Activated CD4-positive, alpha-beta T cell treated with anti-CD3 and anti-CD28 coated beads, Interleukin-2, amount 10 ng/mL, durations not matched to agents 7 days and 5 days (primary cell): Measurements from ENCODE around the gene MACF1. TPM values are rescaled to one million over a fixed set of nuclear protein-coding genes. Genes with fewer than 3 reads are reported as not detected.
"Not testable (repeated sequence)": the region's sequence is repeated elsewhere in the genome, so short reads cannot be mapped to it uniquely, and the experiment has no call there.

Experiments used
- CTCF ChIA-PET: fragments of 350-600 bp; sonication (Branson Sonifier 250); formaldehyde crosslinking; loops from one replicate; lab custom pipeline; 2021; ENCODE audit warnings: antibody characterized with exemption; lab: Charles Lee
- POLR2A ChIA-PET: fragments of 350-600 bp; sonication (Branson Sonifier 250); formaldehyde crosslinking; loops from one replicate; lab custom pipeline; 2021; ENCODE audit warnings: antibody characterized with exemption; lab: Charles Lee
- DNase-seq: peaks from one replicate; pipeline ENCODE4 v3.0.0-alpha.2; 2020
- H3K27ac Mint-ChIP-seq: one replicate; pipeline ENCODE4 v1.8.0; 2021; ENCODE audit warnings: mild to moderate bottlenecking, moderate library complexity, mixed read lengths
- H3K27me3 Mint-ChIP-seq: one replicate; pipeline ENCODE4 v1.8.0; 2021; ENCODE audit warnings: mixed read lengths
- H3K36me3 Mint-ChIP-seq: one replicate; pipeline ENCODE4 v1.8.0; 2021; ENCODE audit warnings: low read depth, mixed read lengths
- H3K4me1 Mint-ChIP-seq: one replicate; pipeline ENCODE4 v1.8.0; 2021; ENCODE audit warnings: mixed read lengths
- H3K4me3 Mint-ChIP-seq: one replicate; pipeline ENCODE4 v1.8.0; 2021; ENCODE audit warnings: mild to moderate bottlenecking, moderate library complexity, mixed read lengths
- H3K9me3 Mint-ChIP-seq: one replicate; pipeline ENCODE4 v1.8.0; 2021; ENCODE audit warnings: mixed read lengths
- total RNA-seq, 2 experiments: library from RNA; stranded (reverse); gene quantifications; one replicate each; pipeline ENCODE4 v1.2.3, GENCODE V29; 2021

Gene MACF1
- 100 to 1,000 TPM; 375 to 395 TPM for total RNA-seq

- Mint-ChIP-seq H3K27me3 (no peaks in the 10 kb centered on the region), H3K9me3 (peaks cover 4% of the 10 kb centered on the region), H3K36me3 (peaks cover 17% of the 10 kb centered on the region), H3K4me1 (peaks cover 59% of the 10 kb centered on the region), H3K4me3 (peak within 1 kb of the TSS; percentile 87), H3K27ac (peak within 1 kb of the TSS; percentile 93)
- DNase-seq, result peak; percentile 46
- ChIA-PET CTCF (interaction anchor here (0.8 to 9.1 kb wide), 10 partner anchors 10 to 206 kb away, joined by 3 to 104 read pairs (median 4); no protein-coding TSS in a partner anchor), POLR2A (interaction anchor here (0.7 to 2.1 kb wide), 5 partner anchors 10 to 54 kb away, joined by 3 to 18 read pairs (median 4); no protein-coding TSS in a partner anchor)
Observed at GRCh38 chr1:39204441-39205081, at the start of gene MACF1. Gene MACF1 (plus strand): TSS chr1:39204695. CDS start chr1:39205023, 328 bp downstream.

GRCh38 chr1:39157304-39157703 is 47.2 kb upstream of the MACF1 start:
- no peak overlapping the region for H3K4me3 Mint-ChIP-seq
- H3K27me3 Mint-ChIP-seq, result peaks cover 3% of the 10 kb centered on the region

GRCh38 chr1:39158327-39159086 is 46.0 kb upstream of the MACF1 start:
- ChIA-PET CTCF (interaction anchor here (0.6 to 2.9 kb wide), 2 partner anchors 9 to 64 kb away, joined by 4 to 8 read pairs; no protein-coding TSS in a partner anchor), POLR2A (no interaction called here)
- Mint-ChIP-seq H3K27ac (no peak overlapping the region), H3K9me3 (no peaks in the 10 kb centered on the region), H3K4me1 (peaks cover 2% of the 10 kb centered on the region), H3K27me3 (peaks cover 4% of the 10 kb centered on the region), H3K4me3 (no peak overlapping the region), H3K36me3 (no peaks in the 10 kb centered on the region)
- DNase-seq, result no peak

More at GRCh38 chr1:39157304-39157703, 47.2 kb upstream of the MACF1 start:
- no peak for DNase-seq
- ChIA-PET POLR2A (no interaction called here), CTCF (interaction anchor here (0.6 to 2.9 kb wide), 4 partner anchors 10 to 204 kb away, joined by 3 to 8 read pairs (median 4); no protein-coding TSS in a partner anchor)
- Mint-ChIP-seq H3K4me1 (peaks cover 2% of the 10 kb centered on the region), H3K9me3 (no peaks in the 10 kb centered on the region), H3K36me3 (no peaks in the 10 kb centered on the region), H3K27ac (no peak overlapping the region)

- ChIA-PET POLR2A (no interaction called here), CTCF (interaction anchor here (2.9 kb wide), 1 partner anchor 8 kb away, joined by 8 read pairs; no protein-coding TSS in a partner anchor)
- Mint-ChIP-seq H3K27ac (no peak overlapping the region), H3K36me3 (no peaks in the 10 kb centered on the region), H3K4me1 (peaks cover 2% of the 10 kb centered on the region), H3K4me3 (no peak overlapping the region), H3K27me3 (peaks cover 4% of the 10 kb centered on the region), H3K9me3 (no peaks in the 10 kb centered on the region)
- DNase-seq, result no peak
Observed at GRCh38 chr1:39159224-39160036, 45.1 kb upstream of the MACF1 start.

GRCh38 chr1:39160703-39161102 is 43.8 kb upstream of the MACF1 start:
- CTCF ChIA-PET, result interaction anchor here (0.6 kb wide), 1 partner anchor 14 kb away, joined by 3 read pairs; no protein-coding TSS in a partner anchor
- Mint-ChIP-seq H3K9me3 (no peaks in the 10 kb centered on the region), H3K4me1 (no peaks in the 10 kb centered on the region), H3K27me3 (peaks cover 4% of the 10 kb centered on the region), H3K4me3 (no peak overlapping the region), H3K27ac (no peak overlapping the region), H3K36me3 (no peaks in the 10 kb centered on the region)
- DNase-seq, result no peak
- POLR2A ChIA-PET, result no interaction called here

- DNase-seq, POLR2A ChIA-PET, H3K36me3 Mint-ChIP-seq, H3K27ac Mint-ChIP-seq, H3K4me3 Mint-ChIP-seq, H3K4me1 Mint-ChIP-seq, H3K9me3 Mint-ChIP-seq, H3K27me3 Mint-ChIP-seq, CTCF ChIA-PET: not testable (repeated sequence)
Observed at GRCh38 chr1:39161811-39162210, 42.7 kb upstream of the MACF1 start.

DNA sequence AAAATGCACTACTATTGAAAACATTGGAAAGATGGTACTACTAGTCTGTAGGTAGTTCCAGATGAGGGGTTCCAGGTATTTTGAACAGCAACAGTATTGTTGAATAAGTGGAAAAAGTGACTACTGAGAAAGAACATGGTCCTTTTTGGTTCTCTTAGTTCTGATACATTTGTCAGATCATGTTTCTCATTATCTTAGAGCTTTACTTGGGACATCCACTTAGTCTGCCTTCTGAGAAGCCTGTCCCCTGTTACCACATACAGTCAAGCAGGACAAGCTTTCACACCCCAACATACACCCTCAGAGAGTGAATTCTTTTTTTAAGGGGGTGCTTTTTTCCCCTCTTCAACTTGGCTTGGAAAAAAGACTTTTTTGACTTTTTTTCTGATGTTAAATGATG is 41.0 kb upstream of the MACF1 start:
- POLR2A ChIA-PET, result no interaction called here
- H3K9me3 Mint-ChIP-seq, result no peaks in the 10 kb centered on the region
- H3K27ac Mint-ChIP-seq, result no peak overlapping the region
- no peak for DNase-seq
- CTCF ChIA-PET, result no interaction called here
- H3K27me3 Mint-ChIP-seq, result peaks cover 4% of the 10 kb centered on the region
- no peaks in the 10 kb centered on the region for H3K4me1 Mint-ChIP-seq
- no peak overlapping the region for H3K4me3 Mint-ChIP-seq
- no peaks in the 10 kb centered on the region for H3K36me3 Mint-ChIP-seq

GRCh38 chr1:39164256-39164655 is 40.2 kb upstream of the MACF1 start:
- peaks cover 4% of the 10 kb centered on the region for H3K27me3 Mint-ChIP-seq
- H3K4me1 Mint-ChIP-seq, result no peaks in the 10 kb centered on the region
- CTCF ChIA-PET, result interaction anchor here (1.2 to 1.5 kb wide), 2 partner anchors 12 to 28 kb away, joined by 4 to 5 read pairs; no protein-coding TSS in a partner anchor
- POLR2A ChIA-PET, result no interaction called here
- H3K27ac Mint-ChIP-seq, result no peak overlapping the region
- no peaks in the 10 kb centered on the region for H3K36me3 Mint-ChIP-seq
- no peak overlapping the region for H3K4me3 Mint-ChIP-seq
- no peak for DNase-seq
- no peaks in the 10 kb centered on the region for H3K9me3 Mint-ChIP-seq

GRCh38 chr1:39165049-39165448 is 39.4 kb upstream of the MACF1 start:
- DNase-seq, result no peak
- no peaks in the 10 kb centered on the region for H3K36me3 Mint-ChIP-seq
- CTCF ChIA-PET, result interaction anchor here (0.6 to 1.5 kb wide), 3 partner anchors 12 to 28 kb away, joined by 4 to 5 read pairs (median 4); no protein-coding TSS in a partner anchor
- H3K27me3 Mint-ChIP-seq, result peaks cover 2% of the 10 kb centered on the region
- no peak overlapping the region for H3K4me3 Mint-ChIP-seq
- H3K27ac Mint-ChIP-seq, result no peak overlapping the region
- H3K4me1 Mint-ChIP-seq, result no peaks in the 10 kb centered on the region
- H3K9me3 Mint-ChIP-seq, result no peaks in the 10 kb centered on the region
- POLR2A ChIA-PET, result no interaction called here

GRCh38 chr1:39165488-39165887 is 39.0 kb upstream of the MACF1 start:
- POLR2A ChIA-PET, result no interaction called here
- H3K4me3 Mint-ChIP-seq, result no peak overlapping the region
- no peak overlapping the region for H3K27ac Mint-ChIP-seq
- no peaks in the 10 kb centered on the region for H3K9me3 Mint-ChIP-seq
- no peaks in the 10 kb centered on the region for H3K4me1 Mint-ChIP-seq
- CTCF ChIA-PET, result interaction anchor here (1.5 kb wide), 1 partner anchor 11 kb away, joined by 4 read pairs; no protein-coding TSS in a partner anchor
- H3K36me3 Mint-ChIP-seq, result no peaks in the 10 kb centered on the region
- H3K27me3 Mint-ChIP-seq, result peaks cover 2% of the 10 kb centered on the region
- no peak for DNase-seq

DNA sequence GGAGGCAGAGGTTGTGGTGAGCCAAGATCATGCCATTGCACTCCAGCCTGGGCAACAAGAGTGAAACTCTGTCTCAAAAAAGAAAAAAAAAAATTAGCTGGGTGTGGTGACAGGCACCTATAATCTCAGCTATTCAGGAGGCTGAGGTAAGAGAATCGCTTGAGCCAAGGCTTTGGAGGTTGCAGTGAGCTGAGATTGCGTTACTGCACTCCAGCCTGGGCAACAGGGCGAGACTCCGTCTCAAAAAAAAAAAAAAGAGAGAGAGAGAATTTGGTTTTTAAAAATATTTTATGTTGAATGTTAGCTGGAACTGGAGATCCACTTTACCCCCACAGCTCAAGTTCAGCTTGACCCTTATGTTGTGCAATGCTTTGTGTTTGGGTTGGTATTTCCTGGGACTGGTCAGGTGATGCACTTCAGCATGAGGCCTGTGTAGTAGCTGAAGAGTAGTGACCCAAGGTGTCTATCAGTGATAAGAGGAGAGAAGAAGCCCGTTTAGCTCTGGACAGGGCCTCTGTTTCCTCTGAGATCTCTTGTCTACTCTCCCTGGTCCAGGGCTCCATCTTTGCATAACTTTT is 36.8 kb upstream of the MACF1 start:
- Mint-ChIP-seq H3K4me3 (no peak overlapping the region), H3K27ac (no peak overlapping the region), H3K9me3 (no peaks in the 10 kb centered on the region), H3K36me3 (no peaks in the 10 kb centered on the region), H3K4me1 (no peaks in the 10 kb centered on the region), H3K27me3 (no peaks in the 10 kb centered on the region)
- POLR2A ChIA-PET, result no interaction called here
- DNase-seq, result no peak
- CTCF ChIA-PET, result interaction anchor here (0.6 to 2.6 kb wide), 6 partner anchors 9 to 669 kb away, joined by 3 to 13 read pairs (median 6); no protein-coding TSS in a partner anchor
